CD14-positive monocyte (primary cell): Measurements from ENCODE around the gene C3orf33. TPM values are rescaled to one million over a fixed set of nuclear protein-coding genes. Genes with fewer than 3 reads are reported as not detected.

Experiments used
- DNase-seq, 3 donors: peaks; one replicate each; pipeline ENCODE4 v3.0.0-alpha.2; 2011 to 2022
- H2AFZ ChIP-seq: 2 replicates; pipeline ENCODE4 v1.6.0; 2012; ENCODE audit warnings: mild to moderate bottlenecking, low read depth, low read length, inconsistent platforms; ENCODE audit not compliant: insufficient read depth, poor library complexity, severe bottlenecking
- H3K27ac ChIP-seq, 2 donors: 1 replicate in 1 of 2; 2 replicates in 1 of 2; pipeline ENCODE4 v1.5.1; 2012 to 2013; ENCODE audit warnings: low read length in 2 of 2, control low read depth in 1 of 2, inconsistent platforms in 1 of 2, low read depth in 1 of 2, mild to moderate bottlenecking in 1 of 2
- H3K27me3 ChIP-seq, 2 donors: one replicate each; pipeline versions ENCODE4 v1.6.0 to v1.6.1; 2011 to 2013; ENCODE audit warnings: low read length in 2 of 2; ENCODE audit not compliant: control insufficient read depth in 2 of 2, insufficient read depth in 2 of 2
- H3K36me3 ChIP-seq, 2 donors: replicated peaks in 1 of 2; 1 replicate in 1 of 2; 2 replicates in 1 of 2; pipeline versions ENCODE4 v1.5.1 to v1.6.1; 2012 to 2013; ENCODE audit warnings: low read length in 2 of 2, control low read depth in 1 of 2, inconsistent platforms in 1 of 2, mild to moderate bottlenecking in 1 of 2; ENCODE audit not compliant: insufficient read depth in 2 of 2, control insufficient read depth in 1 of 2
- H3K4me1 ChIP-seq, 2 donors: 1 replicate in 1 of 2; 2 replicates in 1 of 2; pipeline versions ENCODE4 v1.5.1 to v1.6.1; 2012 to 2013; ENCODE audit warnings: low read length in 2 of 2, control low read depth in 1 of 2, inconsistent platforms in 1 of 2, mild to moderate bottlenecking in 1 of 2, moderate library complexity in 1 of 2; ENCODE audit not compliant: insufficient read depth in 2 of 2, control insufficient read depth in 1 of 2
- H3K4me2 ChIP-seq: replicated peaks from 2 replicates; pipeline ENCODE3; 2012; ENCODE audit warnings: low read length, moderate library complexity, mild to moderate bottlenecking; ENCODE audit not compliant: poor library complexity, severe bottlenecking; ENCODE audit errors: extremely low read depth
- H3K4me3 ChIP-seq, 3 experiments: fragments of 200-600 bp in 1 of 3; sonication (generic) in 1 of 3; replicated peaks in 1 of 3; 1 replicate in 2 of 3; 2 replicates in 1 of 3; pipeline ENCODE4 v1.5.1; 2011 to 2013; ENCODE audit warnings: low read length in 3 of 3, mild to moderate bottlenecking in 3 of 3, control low read depth in 2 of 3, low read depth in 2 of 3, inconsistent platforms in 1 of 3, moderate library complexity in 1 of 3
- H3K79me2 ChIP-seq: 2 replicates; pipeline ENCODE4 v1.6.0; 2012; ENCODE audit warnings: mild to moderate bottlenecking, control low read depth, inconsistent platforms, low read length, moderate library complexity; ENCODE audit not compliant: insufficient read depth
- H3K9ac ChIP-seq: 2 replicates; pipeline ENCODE4 v1.6.0; 2017; ENCODE audit warnings: low read length, mild to moderate bottlenecking; ENCODE audit not compliant: insufficient read depth, poor library complexity, severe bottlenecking
- H3K9me3 ChIP-seq, 2 donors: replicated peaks in 1 of 2; 1 replicate in 1 of 2; 2 replicates in 1 of 2; pipeline versions ENCODE4 v1.5.1 to v1.6.1; 2012 to 2013; ENCODE audit warnings: low read length in 2 of 2, control low read depth in 1 of 2; ENCODE audit not compliant: control insufficient read depth in 1 of 2, insufficient read depth in 1 of 2
- H4K20me1 ChIP-seq: 2 replicates; pipeline ENCODE4 v1.6.0; 2012; ENCODE audit warnings: mild to moderate bottlenecking, low read length, control low read depth, moderate library complexity; ENCODE audit not compliant: insufficient read depth
- H3K27ac Mint-ChIP-seq, 7 donors: one replicate each; pipeline ENCODE4 v1.8.0; 2020; ENCODE audit warnings: mild to moderate bottlenecking in 7 of 7, mixed read lengths in 7 of 7, moderate library complexity in 6 of 7, inconsistent platforms in 2 of 7
- H3K27me3 Mint-ChIP-seq, 3 donors: one replicate each; pipeline ENCODE4 v1.8.0; 2021 to 2022; ENCODE audit warnings: low read depth in 3 of 3, mild to moderate bottlenecking in 3 of 3, mixed read lengths in 3 of 3, moderate library complexity in 3 of 3, inconsistent platforms in 1 of 3
- H3K36me3 Mint-ChIP-seq, 2 donors: one replicate each; pipeline ENCODE4 v1.8.0; 2020; ENCODE audit warnings: mixed read lengths in 2 of 2, inconsistent platforms in 1 of 2, mild to moderate bottlenecking in 1 of 2
- H3K4me1 Mint-ChIP-seq: one replicate; pipeline ENCODE4 v1.8.0; 2020; ENCODE audit warnings: mild to moderate bottlenecking, mixed read lengths
- H3K4me3 Mint-ChIP-seq, 2 donors: one replicate each; pipeline ENCODE4 v1.8.0; 2020; ENCODE audit warnings: mild to moderate bottlenecking in 2 of 2, mixed read lengths in 2 of 2, moderate library complexity in 1 of 2
- H3K9me3 Mint-ChIP-seq, 7 donors: one replicate each; pipeline ENCODE4 v1.8.0; 2020 to 2022; ENCODE audit warnings: mixed read lengths in 7 of 7, mild to moderate bottlenecking in 6 of 7, moderate library complexity in 6 of 7, inconsistent platforms in 2 of 7
- CTCF ChIP-seq: fragments of 200-600 bp; IDR thresholded peaks from one replicate; pipeline ENCODE4 v1.8.0; 2022; ENCODE audit warnings: antibody characterized with exemption, mild to moderate bottlenecking
- WGBS: methylation state at CpG from one replicate; pipeline ENCODE4 v1.1.5; 2013; ENCODE audit warnings: missing lambda C conversion rate; ENCODE audit not compliant: insufficient coverage; 5-methylcytosine and 5-hydroxymethylcytosine counted together
- intact Hi-C, 2 donors: fragments of 100-400 bp; cut with micrococcal nuclease; formaldehyde crosslinking; loops; one replicate each; pipeline versions ENCODE4 v1.15.0 to v1.15.1; 2023
- polyA plus RNA-seq, 3 donors: library from polyadenylated mRNA; depleted of rRNA in 1 of 3; unstranded in 2 of 3; stranded (reverse) in 1 of 3; fragments of 300-500 nt in 2 of 3; fragments of >200 nt in 1 of 3; fragmentation: Illumina TruSeq in 2 of 3; gene quantifications; 1 replicate in 2 of 3; 2 replicates in 1 of 3; pipeline ENCODE4 v1.2.3, GENCODE V29; 2012 to 2021

C3orf33 gene
- polyA plus RNA-seq, 3 donors: 0.34 to 0.97 (median 0.49) TPM

- WGBS: no CpG with 5 or more reads among the region's 3 CpGs
- H3K27ac Mint-ChIP-seq: no peak overlapping the region
- H3K4me1 ChIP-seq: no peaks in the 10 kb centered on the region
- DNase-seq: no peak
- no peaks in the 10 kb centered on the region for H3K36me3 ChIP-seq
- H4K20me1 ChIP-seq: no peaks in the 10 kb centered on the region
- no peaks in the 10 kb centered on the region for H3K27me3 ChIP-seq
- no peak for TF ChIP-seq CTCF
- no peak overlapping the region for H3K4me2 ChIP-seq
- H3K9me3 ChIP-seq: no peaks in the 10 kb centered on the region
- H3K9me3 Mint-ChIP-seq: peaks cover 0 to under 1% (median 0%) of the 10 kb centered on the region in 7 donors
- no peaks in the 10 kb centered on the region for H3K27me3 Mint-ChIP-seq
- H3K79me2 ChIP-seq: no peaks in the 10 kb centered on the region
- no peaks in the 10 kb centered on the region for H3K36me3 Mint-ChIP-seq
- H3K27ac ChIP-seq: no peak overlapping the region
- H3K9ac ChIP-seq: no peak overlapping the region
- no peak overlapping the region for H3K4me3 ChIP-seq
- H3K4me3 Mint-ChIP-seq: no peak overlapping the region
- intact Hi-C loops: no loop called here
- H3K4me1 Mint-ChIP-seq: no peaks in the 10 kb centered on the region
- H2AFZ ChIP-seq: no peak overlapping the region
Observed at GRCh38 chr3:155763870-155764463, 42.1 kb downstream of the C3orf33 start.

DNA sequence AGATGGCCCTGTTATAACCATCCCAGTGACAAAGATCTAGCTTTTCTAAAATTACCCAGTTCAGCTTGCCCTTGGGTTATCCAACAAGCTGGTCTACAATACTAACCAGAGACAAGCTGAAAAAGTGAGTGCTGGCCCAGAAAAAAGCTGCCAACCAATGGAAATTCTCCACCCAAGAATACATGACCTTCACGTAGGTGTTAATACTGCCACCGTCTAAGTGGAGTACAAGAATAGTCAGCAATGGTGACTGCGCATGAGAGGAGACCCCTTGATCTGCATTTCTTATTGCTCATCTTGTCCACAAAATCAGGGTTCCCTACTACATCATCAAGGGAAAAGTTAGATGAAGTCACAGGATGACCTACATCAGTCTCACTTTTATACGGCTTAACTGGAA lies 45.4 kb downstream of the C3orf33 start:
- no peak overlapping the region for H3K4me2 ChIP-seq
- no peak overlapping the region for H3K4me3 ChIP-seq
- no peak for TF ChIP-seq CTCF
- H2AFZ ChIP-seq: no peak overlapping the region
- H3K4me1 ChIP-seq: no peaks in the 10 kb centered on the region
- no peak overlapping the region for H3K4me3 Mint-ChIP-seq
- no peak for DNase-seq
- no peaks in the 10 kb centered on the region for H3K79me2 ChIP-seq
- no peaks in the 10 kb centered on the region for H3K36me3 ChIP-seq
- H3K4me1 Mint-ChIP-seq: no peaks in the 10 kb centered on the region
- H3K36me3 Mint-ChIP-seq: no peaks in the 10 kb centered on the region
- WGBS: 80% methylated on average over 1 of the region's 4 CpGs
- no peak overlapping the region for H3K27ac Mint-ChIP-seq
- no peaks in the 10 kb centered on the region for H3K27me3 ChIP-seq
- H3K27ac ChIP-seq: no peak overlapping the region
- H4K20me1 ChIP-seq: no peaks in the 10 kb centered on the region
- no peaks in the 10 kb centered on the region for H3K9me3 Mint-ChIP-seq
- no peak overlapping the region for H3K9ac ChIP-seq
- peaks cover 0 to 4% (median 0%) of the 10 kb centered on the region in 3 donors for H3K27me3 Mint-ChIP-seq
- intact Hi-C loops: no loop called here
- H3K9me3 ChIP-seq: no peaks in the 10 kb centered on the region
